ENCODE measurements around the gene GLIS1.

- TF ChIP-seq EZH2 (IDR thresholded peaks at IDR 0.05; ENCODE audit: insufficient read depth, poor library complexity, severe bottlenecking): no peak
- TF ChIP-seq EZH2phosphoT487 (IDR thresholded peaks at IDR 0.05; ENCODE audit: insufficient read depth, low read depth): no peak
Observed at GRCh38 chr1:53763911-53764310, 24.9 kb upstream of the GLIS1 start.

All from GM23248 (cell line).